Glomerular endothelial cell (primary cell): ENCODE measurements around the gene KLHL7. TPM values are rescaled to one million over a fixed set of nuclear protein-coding genes. Genes with fewer than 3 reads are reported as not detected.

ENCODE experiments used
- DNase-seq: peaks from one replicate; pipeline ENCODE4 v3.0.0-alpha.2; 2011; ENCODE audit warnings: low read depth, low spot score; ENCODE audit errors: extremely low read depth
- total RNA-seq: library from RNA; depleted of rRNA; stranded (reverse); fragments of >200 nt; gene quantifications from 2 replicates; pipeline ENCODE4 v1.2.3, GENCODE V29; 2015

Gene KLHL7, protein sequence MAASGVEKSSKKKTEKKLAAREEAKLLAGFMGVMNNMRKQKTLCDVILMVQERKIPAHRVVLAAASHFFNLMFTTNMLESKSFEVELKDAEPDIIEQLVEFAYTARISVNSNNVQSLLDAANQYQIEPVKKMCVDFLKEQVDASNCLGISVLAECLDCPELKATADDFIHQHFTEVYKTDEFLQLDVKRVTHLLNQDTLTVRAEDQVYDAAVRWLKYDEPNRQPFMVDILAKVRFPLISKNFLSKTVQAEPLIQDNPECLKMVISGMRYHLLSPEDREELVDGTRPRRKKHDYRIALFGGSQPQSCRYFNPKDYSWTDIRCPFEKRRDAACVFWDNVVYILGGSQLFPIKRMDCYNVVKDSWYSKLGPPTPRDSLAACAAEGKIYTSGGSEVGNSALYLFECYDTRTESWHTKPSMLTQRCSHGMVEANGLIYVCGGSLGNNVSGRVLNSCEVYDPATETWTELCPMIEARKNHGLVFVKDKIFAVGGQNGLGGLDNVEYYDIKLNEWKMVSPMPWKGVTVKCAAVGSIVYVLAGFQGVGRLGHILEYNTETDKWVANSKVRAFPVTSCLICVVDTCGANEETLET
- total RNA-seq, result 26.7 and 32.0 TPM in 2 replicates

DNA sequence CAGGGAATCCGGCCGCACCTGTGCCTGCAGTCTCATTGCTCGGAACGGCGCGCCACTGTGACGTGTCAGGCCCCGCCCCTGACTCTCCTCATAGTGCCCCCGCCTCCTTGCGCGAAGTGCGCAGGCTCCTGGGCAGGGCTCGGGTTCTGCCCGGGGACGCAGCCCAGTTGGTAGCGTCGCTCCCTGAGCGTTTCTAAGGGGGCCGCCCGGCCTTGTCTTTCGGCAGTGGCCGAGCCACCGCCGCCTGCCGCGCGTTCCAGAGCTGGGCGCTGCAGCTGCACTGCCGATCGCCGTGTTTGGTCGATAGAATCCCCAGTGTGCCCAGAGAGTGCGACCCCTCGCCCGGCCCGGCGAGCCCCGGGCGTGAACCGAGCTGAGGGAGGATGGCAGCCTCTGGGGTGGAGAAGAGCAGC lies at the start of gene KLHL7:
TSS of gene KLHL7 (plus strand) at position 142 of the 413 bp plus-strand sequence. CDS start at position 384, 242 bp downstream.
- DNase-seq, result no peak

DNA sequence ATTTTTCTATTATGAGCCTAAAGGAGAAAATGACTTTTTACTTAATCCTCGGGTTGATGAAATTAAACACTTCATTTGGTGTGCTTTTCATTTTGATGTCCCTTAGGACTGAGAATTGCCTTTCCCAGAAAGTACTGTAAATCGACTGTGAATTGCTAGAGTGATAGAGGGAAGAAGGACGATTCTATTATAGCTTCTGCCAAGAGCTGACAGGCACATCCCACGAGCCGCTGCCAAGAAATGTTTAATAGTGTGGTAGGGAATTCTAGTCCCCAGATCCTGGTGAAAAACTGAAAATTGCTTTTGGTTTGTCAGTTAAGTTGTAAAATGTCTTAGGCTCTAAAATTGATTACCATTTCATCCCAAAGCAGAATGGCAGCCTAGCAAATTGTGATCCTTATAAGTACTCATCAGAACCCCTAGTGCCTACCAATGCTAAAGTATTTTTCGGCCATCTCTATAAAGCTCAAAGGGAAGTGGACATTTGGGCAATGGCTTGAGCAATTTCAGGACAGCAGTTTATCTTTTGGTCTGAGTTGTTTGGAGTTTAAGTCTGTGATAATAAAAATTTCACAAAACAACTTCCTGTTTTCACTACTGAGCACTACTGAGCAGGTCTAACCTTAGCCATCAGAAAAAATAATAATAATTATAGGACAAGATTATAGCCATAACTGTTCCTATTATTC lies 47.0 kb upstream of the KLHL7 start:
- no peak for DNase-seq

DNA sequence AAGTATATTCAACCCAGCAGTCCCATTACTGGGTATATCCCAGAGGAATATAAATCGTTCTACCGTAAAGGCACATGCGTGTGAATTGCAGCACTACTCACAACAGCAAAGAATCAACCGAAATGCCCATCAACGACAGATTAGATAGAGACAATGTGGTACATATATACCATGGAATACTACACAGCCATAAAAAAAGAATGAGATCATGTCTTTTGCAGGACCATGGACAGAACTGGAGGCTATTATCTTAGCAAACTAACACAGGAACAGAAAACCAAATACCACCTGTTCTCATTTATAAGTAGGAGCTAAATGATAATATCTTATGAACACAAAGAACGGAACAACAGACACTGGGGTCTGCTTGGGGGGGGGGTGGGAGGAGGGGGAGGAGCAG lies 44.3 kb upstream of the KLHL7 start:
- no peak for DNase-seq

DNA sequence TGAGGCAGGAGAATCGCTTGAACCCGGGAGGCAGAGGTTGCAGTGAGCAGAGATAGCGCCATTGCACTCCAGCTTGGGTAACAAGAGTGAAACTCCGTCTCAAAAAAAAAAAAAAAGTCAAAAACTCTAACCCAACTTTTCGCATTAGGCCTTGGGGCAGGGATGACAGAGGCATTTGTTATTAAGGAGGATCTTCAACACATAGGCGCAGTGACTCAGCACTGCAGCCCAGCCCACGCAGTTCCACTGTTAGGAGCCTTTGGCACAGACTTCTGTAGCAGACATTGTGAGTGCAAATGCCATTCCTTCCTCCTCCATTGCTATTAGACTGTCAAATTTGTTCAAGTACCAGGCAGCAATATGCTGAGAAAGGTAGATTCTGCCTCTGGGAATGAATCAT lies 43.1 kb upstream of the KLHL7 start:
- no peak for DNase-seq

DNA sequence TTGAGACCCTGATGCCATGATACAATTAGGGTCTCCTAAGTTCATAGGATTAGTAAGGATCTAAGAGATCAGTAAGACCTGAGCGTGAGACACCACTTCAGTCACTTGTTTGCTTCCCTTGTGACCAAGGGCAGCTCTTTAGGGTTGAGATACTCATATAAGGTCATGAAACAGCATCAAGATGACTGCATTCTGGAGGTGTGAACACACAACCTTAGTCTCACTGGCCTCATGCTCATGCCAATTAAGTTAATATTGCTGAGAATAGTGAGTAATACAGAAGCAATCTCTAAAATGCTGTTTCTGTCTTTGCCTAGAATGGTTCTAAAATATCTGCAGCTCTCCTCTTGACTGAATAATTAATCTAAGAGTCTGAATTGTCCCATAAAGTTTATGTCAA lies 39.6 kb upstream of the KLHL7 start:
- DNase-seq, result no peak

DNA sequence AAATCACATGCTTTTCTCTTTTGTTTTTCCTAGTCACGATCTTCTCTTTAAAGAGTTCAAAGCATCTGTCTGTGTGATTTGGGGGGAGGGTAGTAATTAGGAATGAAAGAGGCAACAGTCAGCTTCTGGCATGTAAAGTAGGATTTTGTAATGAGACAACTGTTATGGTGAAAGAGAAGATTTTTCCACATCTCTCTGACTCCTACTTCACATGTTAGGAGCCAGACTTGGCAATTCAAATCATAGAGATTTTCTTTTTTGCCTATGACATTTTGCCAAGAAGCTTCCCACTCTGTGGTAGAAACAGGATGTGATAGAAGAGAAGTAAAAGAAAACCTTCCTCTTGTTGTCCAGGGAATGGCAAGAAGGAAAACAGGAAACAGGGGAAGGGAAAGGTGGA lies 38.3 kb upstream of the KLHL7 start:
- no peak for DNase-seq

DNA sequence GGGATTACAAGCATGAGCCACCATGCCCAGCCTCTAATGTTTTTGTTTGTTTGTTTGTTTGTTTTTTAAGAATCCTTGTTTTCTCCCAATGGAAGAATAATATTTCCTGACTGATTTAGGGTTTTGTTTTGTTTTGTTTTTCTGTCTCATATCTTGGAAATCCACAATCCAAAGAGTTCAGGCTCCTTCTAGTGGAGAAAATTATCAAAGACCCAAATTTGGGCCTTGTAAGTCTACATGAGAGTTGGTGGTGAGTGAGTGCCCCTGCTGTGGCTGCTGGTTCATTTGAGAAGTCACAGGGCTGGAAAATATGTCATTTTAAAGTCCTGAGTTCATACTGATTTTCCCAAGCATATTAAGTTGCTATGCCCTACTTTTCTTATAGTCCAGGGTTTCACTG lies 33.5 kb upstream of the KLHL7 start:
- no peak for DNase-seq

DNA sequence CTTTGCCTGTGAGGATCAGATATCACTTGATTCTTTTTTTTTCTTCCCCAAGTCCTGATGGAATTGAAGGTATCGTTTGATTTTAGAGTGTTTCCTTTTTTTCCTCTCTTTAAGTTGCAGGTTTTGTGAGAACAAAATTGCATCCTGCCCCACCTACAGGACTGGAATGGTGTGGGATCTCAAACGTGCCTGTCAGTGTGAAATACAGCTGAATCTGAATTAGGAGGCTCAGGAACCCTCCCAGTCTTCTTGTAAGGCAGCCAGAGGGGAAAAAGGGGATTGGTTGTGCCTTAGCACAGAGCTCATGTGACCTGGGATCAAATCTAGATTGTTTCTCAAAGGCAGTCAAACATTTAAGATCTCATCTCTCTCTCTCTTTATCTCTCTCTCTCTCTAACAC lies 32.7 kb upstream of the KLHL7 start:
- DNase-seq, result no peak

DNA sequence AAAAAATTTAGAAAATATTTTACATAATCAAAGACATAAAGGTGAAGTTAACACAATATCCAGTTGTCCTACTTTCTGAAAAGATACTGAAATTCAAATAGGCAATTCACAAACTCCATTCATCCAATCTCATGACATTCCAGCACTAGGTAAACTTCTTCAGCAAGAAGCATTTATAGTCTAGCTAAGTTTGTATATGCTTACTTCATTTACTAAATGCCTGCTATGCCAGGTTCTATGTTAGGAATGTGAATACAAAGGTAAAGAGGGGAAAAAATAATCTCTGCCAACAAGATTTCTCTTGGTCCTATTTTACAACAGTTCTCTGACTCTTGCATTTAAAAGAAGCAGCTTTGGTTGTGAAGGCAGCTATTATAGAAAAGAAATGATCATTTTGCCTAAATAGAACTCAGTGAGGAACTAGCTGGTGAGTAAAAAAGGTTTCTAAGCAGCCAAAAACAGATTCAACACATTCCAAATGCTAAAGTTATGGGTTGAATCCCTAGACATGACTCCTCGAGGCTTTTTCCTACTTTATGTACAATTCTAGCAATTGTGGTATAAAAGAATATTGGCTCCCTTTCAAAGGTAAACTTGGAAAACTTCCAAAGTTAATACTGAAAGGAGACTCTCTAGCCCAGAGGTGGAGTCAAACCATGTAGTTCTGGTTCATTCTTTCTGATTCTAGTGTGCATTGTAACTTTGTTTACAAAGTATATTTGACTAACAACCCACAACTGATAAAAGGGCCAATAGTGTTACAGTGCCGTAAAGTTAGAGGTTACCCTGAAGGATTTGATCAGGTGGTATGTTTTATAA lies 30.9 kb upstream of the KLHL7 start:
- no peak for DNase-seq

DNA sequence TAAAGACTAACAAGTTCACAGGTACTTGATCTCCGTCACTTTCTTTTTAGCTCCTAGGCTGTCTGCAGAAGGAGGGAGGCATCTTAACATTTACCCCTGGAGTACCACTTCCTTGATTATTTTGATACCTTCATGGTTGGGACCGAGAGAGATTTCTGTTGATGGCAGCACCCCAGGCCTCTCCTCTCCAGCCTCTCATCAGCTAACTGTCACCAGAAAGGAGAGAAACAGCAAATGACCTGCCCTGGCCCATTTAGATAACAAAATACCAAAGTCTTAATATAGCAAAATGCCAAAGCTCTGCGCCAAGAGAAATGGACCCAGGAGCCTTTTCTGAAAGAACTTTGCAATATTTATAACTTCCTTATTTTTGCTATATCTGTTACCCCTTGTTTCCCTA lies 30.0 kb upstream of the KLHL7 start:
- no peak for DNase-seq

DNA sequence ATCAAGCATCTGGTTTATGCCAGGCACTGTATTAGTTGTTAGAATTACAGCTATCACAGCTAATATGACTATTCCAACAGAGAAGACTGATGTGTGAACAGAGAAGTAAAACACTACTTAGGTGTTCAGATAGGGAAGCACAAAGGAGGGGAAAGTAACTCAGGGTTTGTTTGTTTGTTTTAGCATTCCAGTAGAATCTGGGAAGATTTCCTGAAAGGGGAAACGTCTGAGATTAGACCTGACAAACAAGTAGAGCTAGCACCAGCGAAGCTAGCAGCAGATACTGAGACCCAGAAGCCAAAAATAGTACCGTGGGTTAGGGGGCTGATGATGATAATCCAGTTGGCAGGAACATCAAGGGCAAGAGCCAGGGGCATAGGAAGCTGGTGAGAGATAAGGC lies 28.8 kb upstream of the KLHL7 start:
- no peak for DNase-seq

DNA sequence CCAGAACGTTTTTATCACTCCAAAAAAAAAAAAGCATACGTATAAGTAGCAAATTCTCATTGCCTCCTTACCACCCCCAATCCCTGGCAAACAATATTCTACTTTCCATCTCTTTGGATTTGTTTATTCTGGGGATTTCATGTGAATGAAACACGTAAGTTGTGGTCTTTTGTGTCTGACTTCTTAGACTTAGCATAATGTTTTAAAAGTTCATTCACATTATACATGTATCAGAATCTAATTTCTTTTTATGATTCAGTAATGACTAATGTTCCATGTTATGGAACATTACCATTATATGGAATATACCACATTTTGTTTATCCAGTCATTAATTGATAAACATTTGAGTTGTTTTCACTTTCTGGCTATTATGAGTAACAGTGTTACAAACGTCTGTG lies 12.5 kb upstream of the KLHL7 start:
- no peak for DNase-seq

DNA sequence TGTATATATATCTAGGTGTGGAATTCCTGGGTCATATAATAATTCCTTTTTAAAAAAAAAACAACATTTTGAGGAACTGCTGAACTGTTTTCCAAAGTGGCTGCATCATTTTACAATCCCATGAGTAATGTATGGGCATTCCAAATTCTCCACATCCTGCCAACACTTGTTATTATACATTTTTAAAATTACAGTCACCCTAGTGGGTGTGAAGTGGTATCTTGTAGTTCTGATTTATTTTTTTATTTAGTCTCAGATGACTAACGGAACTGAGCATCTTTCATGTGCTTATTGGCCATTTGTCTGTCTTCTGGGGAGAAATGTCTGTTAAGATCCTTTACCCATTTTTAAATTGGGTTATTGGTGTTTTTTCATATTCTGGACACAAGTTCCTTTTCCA lies 12.0 kb upstream of the KLHL7 start:
- no peak for DNase-seq

DNA sequence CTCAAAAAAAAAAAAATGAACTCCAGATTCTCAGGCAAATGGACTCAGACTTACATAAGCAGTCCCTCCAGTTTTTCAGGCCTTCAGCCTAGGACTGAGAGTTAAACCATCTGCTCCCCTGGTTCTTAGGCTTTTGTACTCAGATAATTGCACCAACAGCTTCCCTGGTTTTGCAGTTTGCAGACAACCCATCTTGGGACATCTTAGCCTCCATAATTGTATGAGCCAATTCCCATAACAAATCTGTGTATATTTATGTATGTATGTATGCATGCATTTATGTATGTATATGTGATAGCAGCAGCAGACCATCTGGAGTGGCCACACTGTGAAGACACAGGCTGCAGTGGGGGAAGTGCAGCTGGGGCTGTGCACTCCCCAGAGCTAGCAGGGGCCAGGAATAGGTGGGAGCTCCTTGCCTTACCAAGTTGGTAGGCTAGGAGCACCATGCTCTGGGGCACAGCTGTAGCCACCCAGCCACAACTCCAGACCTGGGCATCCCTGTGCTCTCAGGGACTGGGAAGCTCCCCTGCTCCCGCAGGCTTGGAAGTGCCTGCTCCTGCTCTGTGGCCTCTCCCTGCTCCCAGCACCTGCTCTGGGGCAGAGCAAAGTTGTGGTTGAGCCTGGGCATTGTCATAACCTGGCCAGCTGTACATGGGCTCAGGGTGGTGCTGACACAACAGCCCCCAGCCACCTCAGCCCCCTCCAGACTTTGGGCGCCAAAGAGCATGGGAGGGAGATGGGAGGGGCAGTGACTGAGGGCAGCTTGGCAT lies 8.9 kb upstream of the KLHL7 start:
- no peak for DNase-seq

DNA sequence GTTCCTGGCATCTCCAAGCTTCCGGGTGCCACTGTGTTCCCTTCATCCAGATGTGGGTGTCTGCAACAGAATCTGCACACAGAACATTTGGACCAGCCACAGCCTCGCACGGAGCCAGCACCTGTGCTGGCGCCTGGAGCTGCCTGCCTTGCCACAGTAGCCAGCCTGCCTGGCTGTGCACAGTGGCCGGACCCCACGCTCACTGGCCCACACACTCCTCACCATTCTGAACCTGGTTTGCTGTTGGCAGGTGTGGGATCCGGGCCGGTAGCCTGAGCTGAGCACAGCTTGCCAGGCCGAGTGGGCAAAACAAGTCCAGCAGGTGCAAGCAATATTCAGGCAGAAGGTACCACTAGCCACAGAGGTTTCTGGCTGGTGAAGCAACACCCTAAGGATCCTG lies 7.6 kb upstream of the KLHL7 start:
- DNase-seq, result no peak

DNA sequence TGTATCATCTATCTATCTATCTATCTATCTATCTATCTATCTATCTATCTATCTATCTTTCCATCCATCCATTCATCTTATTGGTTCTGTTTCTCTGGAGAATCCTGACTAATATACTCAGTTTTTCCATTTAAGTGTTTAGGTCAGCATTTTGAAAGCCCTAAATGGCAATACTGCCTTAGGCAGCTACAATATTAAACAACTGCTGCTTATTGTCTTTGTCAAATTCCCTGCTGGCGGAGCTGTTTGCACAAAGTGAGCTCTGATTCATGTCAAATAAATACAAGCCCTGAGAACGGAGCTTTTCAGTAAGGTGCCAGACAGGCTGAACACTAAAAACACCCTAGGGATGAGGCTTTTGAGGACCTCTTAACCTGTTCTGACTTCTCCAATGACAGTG lies 7.1 kb upstream of the KLHL7 start:
- DNase-seq, result no peak

DNA sequence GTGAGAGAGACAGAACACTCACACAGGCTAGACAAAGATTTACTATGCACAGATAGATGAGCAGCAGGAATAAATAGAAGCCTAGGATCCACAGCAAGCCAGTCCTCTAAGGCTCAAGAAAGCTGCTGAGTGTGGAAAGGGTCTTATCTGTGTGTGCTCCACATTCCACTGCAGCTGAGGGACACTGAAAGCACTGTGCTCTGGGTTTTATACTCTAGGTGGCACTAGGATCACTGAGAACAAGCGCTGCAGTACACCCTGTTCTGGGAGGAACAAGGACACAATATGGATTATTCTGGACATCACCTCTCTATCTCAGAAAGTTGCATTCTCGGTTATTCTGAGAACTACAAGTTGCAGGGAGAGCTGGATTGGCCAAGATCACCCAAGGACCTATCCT lies 4.9 kb upstream of the KLHL7 start:
- DNase-seq, result no peak

DNA sequence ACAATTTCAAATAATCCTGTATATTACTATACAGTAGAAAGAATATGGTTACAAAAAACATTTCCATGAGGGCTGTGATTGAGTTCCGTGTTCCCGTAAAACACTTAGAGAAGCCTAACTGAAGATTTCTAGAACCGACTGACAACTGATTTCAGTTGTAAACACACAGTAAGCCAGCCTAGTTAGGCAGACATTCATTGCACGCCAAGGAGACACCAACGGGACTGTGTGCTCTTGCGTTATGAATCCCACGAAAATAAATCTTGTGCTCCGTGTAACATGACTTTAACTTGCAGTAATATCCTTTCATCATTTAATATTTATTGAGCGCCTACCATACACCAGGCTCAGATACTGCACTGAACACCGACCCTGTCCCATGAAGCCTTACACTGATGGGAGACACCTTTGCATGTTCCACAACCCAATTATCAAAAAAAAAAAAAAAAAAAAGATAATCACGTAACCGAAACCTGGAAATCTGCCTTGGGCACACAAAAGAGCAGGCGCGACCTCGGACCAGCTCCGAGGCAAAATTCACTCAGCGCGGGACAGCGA lies 420 bp upstream of the KLHL7 start:
- no peak for DNase-seq

DNA sequence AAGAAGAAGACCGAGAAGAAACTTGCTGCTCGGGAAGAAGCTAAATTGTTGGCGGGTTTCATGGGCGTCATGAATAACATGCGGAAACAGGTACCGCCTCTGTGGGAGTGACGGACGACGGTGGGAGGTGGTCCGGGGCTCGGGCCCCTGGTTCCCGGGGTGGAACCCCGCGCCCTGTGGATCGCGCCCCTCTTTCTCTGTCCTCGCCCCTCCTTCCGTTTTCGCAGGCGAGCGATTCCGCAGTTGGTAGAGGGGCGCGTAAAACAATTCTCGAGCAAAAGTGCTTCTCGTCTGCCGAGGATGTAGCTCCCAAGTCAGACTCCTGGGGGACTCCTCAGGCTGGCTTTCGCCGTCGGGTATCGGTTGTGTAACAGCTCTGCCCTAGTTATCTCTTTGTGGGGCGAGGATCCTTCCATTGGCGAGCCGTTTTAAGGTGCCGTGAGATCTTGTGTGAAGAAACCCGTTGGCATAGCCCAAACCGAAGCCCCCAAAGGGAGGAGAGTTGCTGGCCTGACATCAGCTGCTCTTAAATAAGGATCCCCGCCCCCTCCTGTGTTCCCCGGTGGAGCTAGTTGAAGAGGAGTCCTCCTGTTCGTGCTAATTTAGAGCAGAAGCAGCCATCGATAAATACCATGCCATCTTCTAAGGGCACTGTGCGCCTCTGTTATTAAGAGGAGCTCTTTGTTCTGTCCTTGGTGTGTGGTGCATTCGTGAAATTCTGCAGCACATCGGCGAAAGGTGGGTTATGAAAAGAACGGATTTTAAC lies 655 bp downstream of the KLHL7 start:
- no peak for DNase-seq
